ENCODE results near the gene CBS.
"Not testable (repeated sequence)": the region's sequence is repeated elsewhere in the genome, so short reads cannot be mapped to it uniquely, and the experiment has no call there.

DNA sequence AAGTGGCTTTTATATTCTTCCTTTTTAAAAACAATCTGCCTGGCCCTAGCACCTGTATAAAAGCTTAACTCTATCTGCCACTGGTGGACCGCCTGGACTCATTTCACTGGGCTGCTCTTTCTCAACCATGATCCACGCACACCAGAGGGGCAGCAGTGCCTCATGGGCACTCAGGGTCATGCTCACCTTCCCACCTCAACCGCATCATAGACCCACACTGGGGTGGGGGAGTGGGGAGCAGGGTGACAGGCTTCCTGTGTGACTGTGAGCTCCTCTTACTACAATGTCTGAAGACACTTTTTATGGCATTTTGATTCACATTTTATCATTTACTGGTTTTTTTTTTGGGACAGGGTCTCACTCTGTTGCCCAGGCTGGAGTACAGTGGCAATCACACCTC is 15.3 kb upstream of the CBS start:
- not testable (repeated sequence) for TF ChIP-seq EZH2 (IDR thresholded peaks at IDR 0.05; ENCODE audit: borderline replicate concordance, low read length); CTCF (conservative IDR thresholded peaks at IDR 0.05 in 1 of 2, IDR thresholded peaks at IDR 0.05 in 1 of 2; ENCODE audit: extremely low read depth in 1 of 2, insufficient read depth in 1 of 2, low read depth in 1 of 2, low read length in 2 of 2)

Data from mammary epithelial cell (primary cell).